GM18907 (cell line): Measurements from ENCODE around the gene WWOX.

Source experiments
- ATAC-seq: cut with Tn5 transposase; IDR thresholded peaks from one replicate; pipeline ENCODE4 v1.9.1; 2021; ENCODE audit warnings: mild to moderate bottlenecking, moderate library complexity; ENCODE audit not compliant: unreplicated experiment

The WWOX gene

DNA sequence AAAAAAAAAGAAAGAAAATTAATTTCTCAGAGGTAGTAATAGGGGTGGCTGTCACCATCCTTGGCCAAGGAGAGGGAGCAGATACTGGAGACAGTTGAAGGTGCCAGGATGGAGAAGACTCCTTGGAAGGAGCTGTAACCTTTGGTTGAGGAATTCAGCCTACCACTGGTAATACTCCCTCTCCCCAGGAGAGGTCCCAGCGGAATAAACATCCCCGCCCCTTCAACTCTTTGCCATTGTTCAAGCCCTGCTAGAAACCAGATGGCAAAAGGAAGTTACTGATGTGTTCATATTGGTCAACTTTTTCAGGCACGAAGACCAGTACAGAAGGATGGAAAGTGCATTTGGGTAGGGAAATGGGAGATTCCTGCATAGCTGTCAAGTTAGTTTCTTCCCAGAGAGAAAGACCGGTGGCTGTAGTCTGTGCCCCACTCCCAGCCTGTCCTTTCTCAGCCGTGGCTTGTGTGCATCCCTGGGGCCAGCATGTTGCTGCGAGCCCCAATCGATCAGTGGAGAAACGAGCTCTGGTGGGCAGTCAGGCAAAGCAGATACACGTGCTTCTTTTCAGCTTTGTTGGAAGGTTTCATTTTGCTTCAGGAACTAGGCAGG lies 889.0 kb downstream of the WWOX start:
- no peak for ATAC-seq

DNA sequence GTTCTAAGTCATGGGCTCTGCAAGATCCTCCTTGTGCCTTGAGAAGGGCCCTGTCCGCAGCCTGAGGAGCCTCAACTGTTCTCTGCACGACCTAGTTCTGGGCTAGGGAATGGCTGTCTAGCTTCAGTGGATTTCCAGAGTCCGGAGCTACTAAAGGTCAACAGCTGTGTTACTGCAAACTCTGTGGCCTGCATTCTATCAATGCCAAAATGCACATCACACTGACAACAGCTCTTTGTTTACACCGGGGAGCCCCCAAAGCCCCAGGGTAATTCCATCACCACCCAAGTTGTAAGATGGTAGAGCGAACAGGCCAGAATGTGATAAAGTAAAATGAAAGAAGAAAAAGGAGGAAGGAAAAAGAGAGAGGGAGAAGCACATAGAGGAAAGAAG lies 890.9 kb downstream of the WWOX start:
- no peak for ATAC-seq

DNA sequence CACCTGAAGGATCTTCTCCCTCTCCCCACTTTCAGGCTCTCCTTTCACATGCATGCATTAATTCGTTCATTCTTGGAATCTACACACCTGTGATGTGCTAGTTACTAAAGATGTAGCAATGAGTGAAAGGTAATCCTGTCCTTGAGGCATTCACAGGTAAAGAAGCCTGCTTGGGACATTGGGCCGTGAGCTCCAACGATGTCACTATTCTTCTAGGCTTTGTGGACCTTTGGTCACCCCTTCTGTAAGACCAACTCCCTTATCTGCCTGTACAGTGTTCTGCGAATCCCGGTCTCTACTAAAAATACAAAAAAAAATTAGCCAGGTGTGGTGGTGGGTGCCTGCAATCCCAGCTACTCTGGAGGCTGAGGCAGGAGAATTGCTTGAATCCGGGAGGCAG lies 892.5 kb downstream of the WWOX start:
- ATAC-seq: no peak

DNA sequence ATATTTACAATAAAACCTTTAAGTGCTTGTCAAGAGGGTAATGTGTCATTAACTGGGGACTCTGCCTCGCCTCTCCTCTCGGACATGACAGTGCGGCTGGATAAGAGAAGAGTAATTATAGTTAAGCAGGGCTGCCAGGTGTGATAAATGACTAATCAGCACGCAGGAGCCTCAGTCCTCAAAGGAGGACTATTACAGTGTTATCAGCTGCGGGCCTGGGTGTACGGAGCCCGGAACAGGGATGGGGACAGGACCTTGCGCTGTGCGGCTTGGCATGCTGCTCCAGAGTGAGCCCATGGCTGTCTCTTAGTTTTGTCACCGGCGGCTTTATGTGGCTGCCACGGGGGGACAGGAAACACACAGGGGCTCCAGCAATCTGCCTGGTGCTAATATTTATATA lies 893.9 kb downstream of the WWOX start:
- no peak for ATAC-seq

DNA sequence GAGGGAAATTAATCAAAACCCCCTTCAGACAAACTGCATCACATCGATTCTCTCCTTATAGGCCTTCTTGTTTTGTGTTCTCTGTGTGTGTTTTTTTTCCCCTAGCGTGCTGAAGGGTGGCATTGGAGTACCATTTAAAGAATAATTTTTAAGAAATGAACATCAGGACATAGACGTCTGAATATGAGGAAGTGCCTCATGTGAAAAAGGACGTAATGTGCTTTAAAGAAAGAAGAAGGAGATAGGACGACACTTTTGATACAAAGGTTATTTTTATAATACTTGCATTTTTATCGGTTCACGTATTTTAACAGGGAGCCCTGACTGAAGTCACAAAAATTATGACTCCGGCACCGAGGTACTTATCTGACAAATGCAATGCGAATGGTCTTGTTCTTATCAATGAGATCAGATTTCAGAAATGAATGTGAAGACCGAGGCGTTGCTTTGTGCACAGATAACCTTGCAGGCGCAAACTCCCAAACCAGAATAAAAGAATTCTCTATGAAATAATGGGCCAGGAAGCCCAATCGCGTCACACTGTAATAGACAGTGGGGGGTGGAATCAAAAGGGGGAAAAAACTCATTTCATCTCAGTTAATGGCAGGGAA lies 894.8 kb downstream of the WWOX start:
- ATAC-seq: no peak

DNA sequence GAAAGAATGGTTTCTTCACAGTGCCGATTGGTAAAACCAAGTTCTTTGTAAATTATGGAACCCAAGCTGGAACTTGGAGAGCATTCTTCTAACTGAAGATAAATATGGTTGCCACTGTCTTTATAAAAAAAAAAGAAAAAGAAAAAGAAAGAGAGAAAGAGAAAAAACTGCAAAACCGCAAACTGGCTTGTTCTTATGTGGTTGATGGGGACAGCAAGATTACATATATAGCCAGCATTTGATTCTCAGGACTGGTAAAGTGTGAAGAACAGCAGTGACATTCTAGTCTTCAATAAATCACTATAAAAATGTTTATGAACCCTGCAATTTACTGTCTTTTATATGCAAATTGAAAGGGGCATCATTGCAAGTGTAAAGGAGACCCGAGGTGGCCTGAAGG lies 896.0 kb downstream of the WWOX start:
- no peak for ATAC-seq

DNA sequence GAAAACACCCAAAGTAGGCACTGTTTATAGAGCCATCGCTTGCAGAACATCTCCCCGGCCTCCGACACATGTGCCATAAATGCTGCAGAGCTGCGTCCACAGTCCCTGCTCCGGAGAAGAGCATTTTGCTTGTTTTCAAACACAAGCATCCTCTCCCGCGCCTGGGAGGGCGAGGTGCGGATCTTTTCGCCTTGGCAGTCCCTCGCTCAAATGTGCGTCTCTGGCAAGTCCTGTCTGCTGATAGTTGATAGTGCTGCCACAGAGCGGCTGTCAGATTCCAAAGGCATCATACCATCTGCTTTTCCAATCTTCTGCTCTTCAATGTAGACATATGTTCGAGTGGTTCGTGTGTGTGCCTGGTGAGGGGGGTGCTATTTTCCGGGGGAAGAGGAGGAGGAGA lies 897.3 kb downstream of the WWOX start:
- no peak for ATAC-seq

DNA sequence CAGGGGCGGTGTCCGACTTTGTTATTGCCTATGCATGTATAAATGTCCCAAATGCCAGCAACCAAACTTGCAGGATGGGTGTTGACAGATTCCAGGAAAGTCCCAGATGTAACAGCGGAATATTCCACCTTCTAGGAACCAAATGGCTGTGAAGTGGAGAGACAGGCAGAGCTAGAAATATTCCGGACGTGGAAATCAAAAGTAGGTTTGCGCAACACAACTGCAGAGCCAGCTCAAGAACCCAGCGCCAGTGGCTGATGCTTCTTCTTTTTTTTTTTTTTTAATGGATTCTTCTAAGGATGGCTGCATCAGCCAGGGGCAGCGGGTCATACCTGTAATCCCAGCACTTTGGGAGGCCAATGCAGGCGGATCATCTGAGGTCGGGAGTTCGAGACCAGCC lies 899.4 kb downstream of the WWOX start:
- no peak for ATAC-seq

DNA sequence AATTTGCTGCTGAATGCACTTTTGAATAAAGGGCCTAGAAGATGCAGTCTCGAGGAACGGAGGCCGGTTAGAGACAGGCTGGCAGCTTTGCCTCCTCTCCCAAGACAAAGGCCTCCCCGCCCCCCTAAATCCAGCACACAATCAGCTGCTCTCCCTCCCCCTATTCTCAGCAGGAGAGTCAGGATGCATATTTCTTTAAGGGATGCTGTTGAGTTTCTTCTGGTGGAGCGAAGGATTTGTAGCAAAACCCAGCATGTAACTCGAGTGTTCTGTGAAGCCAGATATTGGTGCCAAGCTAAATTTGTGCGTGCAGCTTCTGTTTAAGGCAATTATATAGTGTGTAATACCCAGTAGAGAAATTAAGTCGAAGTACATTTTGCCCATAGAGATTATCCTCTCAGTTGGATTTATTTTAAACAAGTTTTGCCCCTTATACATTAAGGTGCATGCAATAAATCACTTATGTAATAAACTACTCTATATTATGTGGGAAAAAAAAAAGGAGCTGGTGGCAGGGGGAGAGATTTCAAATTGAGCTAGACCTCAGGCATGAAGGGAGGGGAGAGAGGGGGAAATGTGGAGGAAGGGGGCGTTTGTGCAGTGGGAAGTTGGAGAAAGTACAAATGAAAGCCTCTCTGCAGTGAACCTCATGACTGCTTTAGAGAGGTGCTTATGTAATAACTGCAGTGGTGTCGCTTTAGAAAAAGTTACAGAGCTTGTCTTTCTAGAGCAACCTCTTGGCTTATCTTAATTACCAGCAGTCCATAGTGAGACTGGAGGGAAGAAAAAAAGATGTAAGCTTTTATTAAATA lies 901.9 kb downstream of the WWOX start:
- no peak for ATAC-seq

DNA sequence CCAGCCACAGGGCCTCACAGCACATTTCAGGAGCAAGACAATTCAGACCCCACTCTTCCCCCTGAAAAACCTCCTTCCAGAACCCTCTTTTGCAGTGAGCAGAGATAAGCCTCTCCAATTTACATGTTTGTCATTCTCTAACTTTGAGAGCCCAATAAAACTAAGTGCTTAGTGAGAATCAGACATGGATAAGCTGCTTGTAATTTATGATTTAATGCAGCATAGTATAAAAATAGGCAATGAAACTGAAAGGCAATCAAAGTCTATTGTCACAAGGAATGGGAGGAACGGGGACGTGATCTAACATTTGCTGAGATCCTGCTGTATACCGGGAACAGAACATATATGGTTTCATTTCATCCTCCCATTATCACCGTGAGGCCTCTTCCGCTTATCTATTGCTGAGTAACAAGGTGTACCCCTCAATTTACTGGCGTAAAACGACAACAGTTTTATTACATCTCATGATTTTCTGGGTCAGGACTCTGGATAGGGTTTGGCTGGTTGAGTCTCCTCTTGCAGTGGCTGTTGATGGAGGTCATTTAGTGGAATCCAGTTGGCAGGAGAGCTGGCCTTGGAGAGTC lies 903.7 kb downstream of the WWOX start:
- ATAC-seq: no peak

DNA sequence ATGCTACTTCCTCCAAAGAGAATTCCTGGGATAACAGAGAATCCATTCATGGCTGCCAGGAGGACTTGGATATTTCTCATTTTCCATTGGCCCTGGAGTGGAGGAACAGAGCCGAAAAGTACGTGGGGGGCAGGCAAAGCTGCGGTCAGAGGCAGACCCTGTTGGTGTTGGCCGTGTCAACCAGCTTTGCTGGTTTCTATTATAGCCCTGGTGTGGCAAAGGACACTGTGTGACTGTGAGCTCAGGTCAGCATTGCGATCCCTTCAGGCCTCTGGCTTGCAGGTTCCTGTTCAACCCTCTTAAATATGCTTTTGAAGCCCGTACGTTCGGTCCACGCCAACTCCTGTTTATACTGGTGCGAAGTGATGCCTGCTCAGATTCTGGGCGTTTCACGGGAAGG lies 904.9 kb downstream of the WWOX start:
- ATAC-seq: no peak

DNA sequence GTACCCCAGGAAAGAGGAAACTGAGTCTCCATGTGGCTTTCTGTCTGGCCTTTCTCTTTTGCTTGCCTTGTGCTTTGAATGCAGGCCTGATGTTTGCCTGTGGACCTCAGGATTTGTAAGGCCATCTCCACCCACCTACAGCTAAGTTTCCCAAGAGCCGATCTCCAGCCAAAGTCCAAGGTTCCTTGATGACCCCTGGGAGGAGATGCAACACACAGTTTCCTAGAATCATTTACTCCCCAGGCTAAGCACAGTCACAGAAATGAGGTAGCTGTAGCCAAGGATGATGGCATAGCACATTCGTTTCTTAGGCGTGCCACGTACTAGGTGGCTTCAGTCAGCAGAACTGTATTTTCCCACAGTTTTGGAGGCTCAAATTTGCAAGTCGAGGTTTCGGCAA lies 905.6 kb downstream of the WWOX start:
- no peak for ATAC-seq

DNA sequence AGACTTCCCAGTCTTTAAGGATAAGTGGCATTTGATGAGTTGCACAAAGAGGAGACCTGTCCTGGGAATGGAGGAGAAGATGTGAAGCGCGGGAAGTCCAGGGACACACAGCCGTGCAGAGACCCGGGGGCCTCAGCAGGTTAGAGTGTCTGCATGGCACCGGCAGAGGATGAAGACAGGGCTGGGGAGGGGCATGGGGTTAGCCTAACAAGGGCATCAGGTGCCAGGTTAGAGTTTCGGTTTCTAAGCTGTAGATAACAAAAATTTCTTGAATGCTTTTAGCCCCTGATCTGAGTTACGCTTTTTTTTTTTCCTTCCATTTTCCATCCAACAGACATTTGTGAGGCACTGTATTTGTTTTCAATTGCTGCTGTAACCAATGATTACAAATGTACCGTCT lies 906.8 kb downstream of the WWOX start:
- ATAC-seq: no peak

DNA sequence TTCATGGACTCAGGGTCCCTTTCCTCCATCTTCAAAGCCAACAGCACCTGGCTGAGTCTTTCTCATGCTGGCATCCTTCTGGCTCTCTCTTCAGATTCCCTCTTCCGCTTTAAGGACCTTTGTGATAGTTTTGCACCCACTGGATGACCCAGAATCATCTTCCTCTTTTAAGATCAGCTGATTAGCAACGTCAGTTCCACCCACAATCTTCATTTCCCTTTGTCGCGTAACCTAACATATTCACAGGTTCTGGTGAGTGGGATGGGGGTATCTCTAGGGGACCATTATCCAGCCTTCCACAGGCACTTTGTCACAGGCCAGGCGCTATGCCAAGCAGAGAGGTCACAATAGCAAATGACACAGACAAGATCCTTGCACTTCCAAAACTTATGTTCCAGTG lies 907.3 kb downstream of the WWOX start:
- ATAC-seq: no peak

DNA sequence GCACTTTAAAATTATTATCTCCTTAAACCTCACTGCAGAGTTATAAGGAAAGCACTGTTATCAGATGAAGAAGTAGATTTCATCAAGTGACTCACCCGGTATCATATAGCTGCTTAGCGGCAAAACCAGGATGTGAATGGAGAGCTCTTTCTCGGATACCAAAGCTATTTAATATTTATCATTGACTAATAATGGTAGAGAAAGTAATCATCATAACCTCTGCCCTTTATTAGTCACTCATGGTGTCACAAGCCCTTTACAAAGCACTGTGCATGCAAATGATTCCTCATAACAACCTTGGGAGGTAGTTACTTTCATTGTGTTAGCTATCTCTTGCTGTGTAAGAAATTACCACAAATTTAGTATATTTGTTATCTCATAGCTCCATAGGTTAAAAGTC lies 908.2 kb downstream of the WWOX start:
- ATAC-seq: peak; percentile 70

DNA sequence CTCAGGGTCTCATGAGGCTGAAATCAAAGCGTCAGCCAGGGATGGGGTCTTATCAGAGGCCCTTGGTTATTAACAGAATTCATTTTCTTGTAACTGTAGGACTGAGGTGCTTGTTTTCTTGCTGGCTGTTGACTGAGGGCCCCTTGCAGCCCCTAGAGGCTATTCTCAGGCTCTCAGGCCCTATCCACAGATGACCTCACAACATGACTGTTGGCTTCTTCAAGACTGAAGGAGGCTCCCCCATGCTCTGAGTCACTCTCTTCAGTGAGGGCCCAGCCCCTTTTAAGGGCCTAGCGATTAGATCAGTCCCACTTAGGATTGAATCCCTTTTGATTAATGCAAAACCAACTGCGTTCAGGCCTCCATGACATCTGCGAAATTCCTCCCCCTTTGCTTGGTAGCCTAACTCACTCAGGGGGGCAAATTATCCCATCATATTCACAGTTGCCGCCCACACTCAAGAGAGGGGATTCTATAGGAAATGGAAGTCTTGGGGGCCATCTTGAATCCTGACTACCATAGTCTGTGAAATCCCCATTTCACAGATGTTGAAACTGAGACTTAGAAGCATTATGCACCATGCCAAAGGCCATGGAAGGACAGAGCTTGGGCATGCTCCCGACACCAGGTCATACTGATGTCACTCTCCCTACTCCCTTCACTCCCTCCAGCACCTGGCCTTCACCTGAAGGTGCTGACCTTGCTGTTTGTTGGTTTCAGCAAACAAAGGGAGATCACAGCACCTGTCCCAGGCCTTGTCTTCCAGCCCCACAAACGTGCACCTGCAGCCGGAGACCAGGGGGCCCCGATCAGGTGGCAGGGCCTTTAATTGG lies 908.8 kb downstream of the WWOX start:
- no peak for ATAC-seq

DNA sequence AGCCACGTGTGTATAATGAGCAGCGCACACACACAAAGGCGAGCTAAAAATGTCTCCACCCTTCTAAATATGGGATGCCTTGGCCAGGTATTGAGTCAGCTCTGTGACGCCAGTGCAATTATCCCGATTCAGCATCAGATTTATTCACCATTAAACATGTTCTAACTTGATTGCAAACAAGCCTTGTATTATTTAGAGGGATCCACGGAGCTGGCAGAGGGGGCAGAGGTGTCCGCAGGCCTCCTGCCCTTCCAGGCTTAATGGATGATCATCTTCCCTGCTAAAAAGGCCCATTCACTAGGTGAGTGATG lies 909.4 kb downstream of the WWOX start:
- ATAC-seq: no peak

DNA sequence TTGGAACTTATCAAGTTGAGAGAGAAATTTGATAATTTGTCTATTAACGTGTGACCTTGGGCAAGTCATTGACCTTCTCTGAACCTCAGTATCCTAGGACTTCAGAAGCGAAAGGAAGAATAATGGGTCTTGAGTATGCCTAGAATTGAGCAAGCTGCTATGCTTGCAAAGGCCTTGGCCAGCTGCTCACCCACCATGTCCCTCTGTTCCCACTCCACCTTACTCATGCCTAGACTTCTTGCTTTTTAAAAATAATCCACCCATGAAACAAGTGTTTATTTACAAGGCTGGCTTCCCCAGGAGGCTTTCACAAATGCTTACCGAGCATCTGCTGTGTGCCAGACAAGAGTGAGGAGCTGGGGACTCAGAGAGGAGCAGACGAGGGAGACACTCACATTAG lies 910.4 kb downstream of the WWOX start:
- ATAC-seq: no peak

DNA sequence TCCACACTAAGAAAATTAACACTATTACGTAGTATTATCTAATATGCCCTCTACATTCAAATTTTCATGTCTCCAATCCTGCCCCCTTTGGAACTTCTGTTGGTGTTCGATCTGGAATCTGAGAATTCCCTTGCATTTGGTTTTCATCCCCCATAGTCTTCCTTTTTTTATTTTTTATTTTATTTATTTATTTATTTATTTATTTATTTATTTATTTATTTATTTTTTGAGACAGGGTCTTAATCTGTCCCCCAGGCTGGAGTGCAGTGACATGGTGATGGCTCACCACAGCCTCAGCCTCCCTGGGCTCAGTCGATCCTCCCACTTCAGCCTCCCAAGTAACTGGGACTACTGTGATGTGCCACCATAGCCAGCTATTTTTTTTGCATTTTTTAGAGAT lies 911.8 kb downstream of the WWOX start:
- no peak for ATAC-seq

DNA sequence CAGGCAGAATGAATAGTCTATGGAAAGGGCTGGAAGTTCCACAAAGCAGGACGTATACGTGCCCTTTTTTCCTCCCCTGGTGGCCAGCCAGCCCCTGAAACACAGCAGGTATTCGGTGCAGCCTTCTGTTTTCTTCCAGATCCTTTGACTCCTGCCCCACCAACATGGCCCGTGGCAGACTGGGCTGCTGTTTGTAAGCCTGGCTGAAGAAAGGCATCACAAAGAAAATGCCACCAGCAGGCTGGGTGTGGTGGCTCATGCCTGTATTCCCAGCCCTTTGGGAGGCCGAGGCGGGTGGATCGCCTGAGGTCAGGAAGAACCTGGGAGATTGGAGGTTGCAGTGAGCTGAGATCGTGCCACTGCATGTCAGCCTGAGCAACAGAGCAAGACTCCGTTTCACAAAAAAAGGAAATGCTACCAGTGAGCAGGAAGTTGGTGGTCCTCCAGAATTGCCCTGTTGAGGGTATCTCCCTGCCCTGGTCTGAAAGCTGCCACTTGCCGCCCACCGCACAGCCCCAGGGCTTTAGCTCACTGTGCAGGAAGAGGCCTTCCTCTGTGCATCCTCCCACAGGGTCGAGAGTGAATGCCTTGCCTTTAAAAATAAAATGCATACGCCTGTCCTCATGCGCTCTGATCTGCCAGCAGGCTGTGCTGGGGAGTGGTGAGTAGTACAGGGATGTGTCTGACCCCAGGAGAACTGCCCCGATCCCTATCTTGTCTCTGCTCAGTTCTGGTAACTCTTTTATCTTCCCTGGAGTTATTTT lies 913.4 kb downstream of the WWOX start:
- no peak for ATAC-seq
